ENCODE results near the gene SMG6.

Gene SMG6

GRCh38 chr17:2047590-2047989 lies 256.0 kb downstream of the SMG6 start:
- DNase-seq (ENCODE audit: low spot score) = no peak

DNA sequence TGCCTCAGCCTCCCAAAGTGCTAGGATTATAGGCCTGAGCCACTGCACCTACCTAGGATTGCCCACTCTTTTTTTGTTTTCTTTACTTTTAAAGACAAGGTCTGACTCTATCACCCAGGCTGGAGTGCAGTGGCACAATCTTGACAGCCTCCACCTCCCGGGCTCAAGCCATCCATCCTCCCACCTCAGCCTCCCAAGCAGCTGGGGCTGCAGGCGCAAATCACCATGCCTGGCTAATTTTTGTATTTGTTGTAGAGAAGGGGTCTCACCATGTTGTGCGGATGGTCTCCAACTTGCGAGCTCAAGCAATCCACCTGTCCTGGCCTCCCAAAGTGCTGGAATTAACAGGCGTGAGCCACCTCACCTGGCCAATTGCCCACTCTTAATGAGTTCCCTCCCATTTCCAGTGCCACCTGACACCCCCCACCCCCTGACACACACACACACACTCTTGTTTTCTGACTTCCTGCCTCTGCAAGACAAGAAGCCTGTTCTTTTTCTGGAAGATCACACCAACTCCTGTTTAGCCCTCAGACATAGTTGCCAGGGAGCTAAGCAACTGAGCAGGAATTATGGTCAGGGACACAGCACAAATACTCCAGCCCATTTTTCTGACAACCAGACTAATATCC lies 259.2 kb downstream of the SMG6 start:
- DNase-seq (ENCODE audit: low spot score) = no peak

DNA sequence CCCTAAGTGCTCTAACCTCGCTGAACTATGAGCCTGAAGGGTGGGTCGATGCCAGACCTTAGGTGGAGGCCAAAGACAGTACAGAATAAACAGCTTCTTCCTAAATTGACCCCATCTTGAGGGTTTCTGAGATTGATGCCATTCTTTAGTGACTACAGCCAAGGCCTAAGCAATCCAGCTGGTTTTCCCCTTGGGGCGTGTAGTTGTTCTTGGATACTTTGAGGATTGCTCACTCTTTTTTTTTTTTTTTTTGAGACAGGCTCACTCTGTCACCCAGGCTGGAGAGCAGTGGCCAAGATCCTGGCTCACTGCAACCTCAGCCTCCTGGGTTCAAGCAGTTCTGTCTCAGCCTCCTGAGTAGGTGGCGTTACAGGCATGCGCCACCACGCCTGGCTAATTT lies 259.8 kb downstream of the SMG6 start:
- no peak for DNase-seq (ENCODE audit: low spot score)

DNA sequence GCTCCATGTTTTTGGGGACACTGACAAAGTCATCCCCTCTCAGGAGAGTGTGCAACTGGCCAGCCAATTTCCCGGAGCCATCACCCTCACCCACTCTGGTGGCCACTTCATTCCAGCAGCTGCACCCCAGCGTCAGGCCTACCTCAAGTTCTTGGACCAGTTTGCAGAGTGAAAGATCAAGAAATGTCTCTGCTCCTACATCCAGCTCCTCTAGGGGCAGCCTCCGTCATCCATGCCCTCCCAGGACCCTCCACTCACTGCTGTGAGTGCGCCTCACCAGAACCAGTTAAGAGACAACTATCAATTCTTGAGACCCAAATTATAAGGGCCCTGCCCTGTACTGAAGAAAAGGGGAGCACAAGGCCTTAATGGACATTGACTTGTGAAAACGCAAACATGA lies 260.7 kb downstream of the SMG6 start:
- DNase-seq (ENCODE audit: low spot score) = no peak

DNA sequence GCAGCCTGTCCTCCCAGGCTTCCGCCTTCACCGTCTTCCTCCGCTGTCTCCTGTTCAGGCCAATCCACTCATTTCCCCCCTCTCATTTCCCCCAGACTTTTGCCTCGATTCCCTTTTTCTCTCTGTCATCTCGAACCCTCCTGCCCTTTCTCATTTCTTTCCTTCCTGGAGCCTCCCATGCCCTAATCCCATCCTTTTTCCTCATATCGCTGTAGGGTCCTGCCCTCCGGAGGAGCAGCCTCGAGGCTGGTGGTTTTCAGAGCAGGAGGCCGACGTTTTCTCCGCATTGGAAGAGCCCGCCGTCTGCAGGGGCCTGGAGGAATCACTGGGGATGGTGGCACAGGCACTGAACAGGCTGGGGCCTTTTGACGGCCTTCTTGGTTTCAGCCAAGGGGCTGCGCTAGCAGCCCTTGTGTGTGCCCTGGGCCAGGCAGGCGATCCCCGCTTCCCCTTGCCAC lies 261.2 kb downstream of the SMG6 start:
- DNase-seq (ENCODE audit: low spot score) = no peak

DNA sequence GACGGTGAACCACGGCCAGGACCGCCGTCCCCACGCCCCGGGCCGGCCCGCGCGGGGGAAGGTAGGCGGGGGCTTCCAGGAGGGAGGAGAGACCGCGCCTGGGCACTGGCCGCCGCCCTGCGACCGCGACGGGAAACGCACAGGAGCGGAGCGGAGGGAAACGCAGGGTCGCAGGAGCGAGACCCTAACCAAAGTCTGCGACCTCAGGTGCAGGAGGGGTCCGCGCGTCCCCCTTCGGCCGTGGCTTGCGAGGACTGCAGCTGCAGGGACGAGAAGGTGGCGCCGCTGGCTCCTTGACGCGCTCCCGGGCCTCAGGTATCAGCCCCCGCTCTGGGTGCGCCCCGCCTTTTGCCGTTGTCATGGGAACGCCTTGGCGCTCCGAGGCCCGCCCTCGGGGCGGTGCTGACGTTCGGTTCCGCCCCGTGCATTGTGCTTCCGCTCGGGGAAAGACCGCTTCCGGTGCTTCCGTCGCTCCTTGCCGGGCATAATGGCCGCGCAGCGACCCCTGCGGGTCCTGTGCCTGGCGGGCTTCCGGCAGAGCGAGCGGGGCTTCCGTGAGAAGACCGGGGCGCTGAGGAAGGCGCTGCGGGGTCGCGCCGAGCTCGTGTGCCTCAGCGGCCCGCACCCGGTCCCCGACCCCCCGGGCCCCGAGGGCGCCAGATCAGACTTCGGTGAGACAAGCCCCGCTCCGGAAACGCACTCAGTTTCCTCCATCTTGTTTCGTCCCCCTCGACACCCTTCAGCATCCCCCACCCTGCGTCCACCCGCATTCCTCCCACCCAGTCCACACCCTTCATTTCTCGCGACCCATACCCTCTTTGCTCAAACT lies 261.8 kb downstream of the SMG6 start, which contains the start of gene OVCA2:
Gene OVCA2, plus strand, starts transcription at position 462 of the 829 bp plus-strand sequence. Its CDS starts 26 bp downstream, at position 488.
- peak; percentile 90 for DNase-seq (ENCODE audit: low spot score)

- no peak for DNase-seq (ENCODE audit: low spot score)
These were observed 262.5 kb downstream of the SMG6 start for GRCh38 chr17:2040942-2041560.

DNA sequence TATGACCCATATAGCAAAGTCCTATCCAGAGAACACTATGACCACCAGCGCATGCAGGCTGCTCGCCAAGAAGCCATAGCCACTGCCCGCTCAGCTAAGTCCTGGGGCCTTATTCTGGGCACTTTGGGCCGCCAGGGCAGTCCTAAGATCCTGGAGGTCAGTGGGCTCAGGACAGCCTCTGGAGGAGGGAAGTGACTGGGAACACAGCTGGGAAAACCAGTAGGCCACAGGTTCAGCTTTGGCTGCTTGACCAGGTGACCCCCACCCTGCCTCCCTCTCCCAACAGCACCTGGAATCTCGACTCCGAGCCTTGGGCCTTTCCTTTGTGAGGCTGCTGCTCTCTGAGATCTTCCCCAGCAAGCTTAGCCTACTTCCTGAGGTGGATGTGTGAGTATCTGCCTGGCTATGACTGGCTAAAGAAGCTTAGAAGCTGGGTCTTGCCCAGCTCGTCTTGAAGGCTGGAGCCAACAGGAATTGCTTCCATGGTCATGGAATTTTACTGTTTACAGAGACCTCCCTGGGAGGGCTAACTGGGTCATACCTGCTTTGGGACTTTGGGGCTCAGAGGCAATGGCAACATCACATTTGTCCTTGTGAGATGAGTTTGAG lies 263.3 kb downstream of the SMG6 start:
- no peak for DNase-seq (ENCODE audit: low spot score)

- no peak for DNase-seq (ENCODE audit: low spot score)
These were observed 266.4 kb downstream of the SMG6 start for GRCh38 chr17:2037155-2037554.

- no peak for DNase-seq (ENCODE audit: low spot score)
These were observed 267.8 kb downstream of the SMG6 start for GRCh38 chr17:2035541-2036488.

GRCh38 chr17:2034806-2035540 lies 268.6 kb downstream of the SMG6 start:
- no peak for DNase-seq (ENCODE audit: low spot score)

DNA sequence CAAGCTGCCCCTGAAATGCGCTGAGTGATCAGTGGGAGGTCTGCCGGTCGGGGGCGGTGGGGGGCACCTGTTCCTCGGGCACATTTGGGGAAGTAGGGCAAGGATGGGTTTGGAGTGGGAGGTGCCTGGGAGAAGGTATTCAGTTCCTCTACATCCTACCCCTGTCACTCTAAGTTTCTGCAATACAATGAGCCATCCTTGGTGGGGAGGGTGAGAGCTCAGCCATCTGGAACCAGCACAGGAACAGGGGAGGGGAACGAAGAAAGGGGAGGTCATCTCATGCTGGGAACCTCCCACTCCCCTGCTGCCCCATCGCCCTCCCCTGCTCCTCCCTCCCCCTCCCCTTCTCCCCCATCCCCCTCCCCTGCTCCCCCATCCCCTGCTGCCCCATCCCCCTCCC lies 269.4 kb downstream of the SMG6 start:
- DNase-seq (ENCODE audit: low spot score) = no peak

GRCh38 chr17:2033153-2033552 lies 270.4 kb downstream of the SMG6 start:
- no peak for DNase-seq (ENCODE audit: low spot score)

DNA sequence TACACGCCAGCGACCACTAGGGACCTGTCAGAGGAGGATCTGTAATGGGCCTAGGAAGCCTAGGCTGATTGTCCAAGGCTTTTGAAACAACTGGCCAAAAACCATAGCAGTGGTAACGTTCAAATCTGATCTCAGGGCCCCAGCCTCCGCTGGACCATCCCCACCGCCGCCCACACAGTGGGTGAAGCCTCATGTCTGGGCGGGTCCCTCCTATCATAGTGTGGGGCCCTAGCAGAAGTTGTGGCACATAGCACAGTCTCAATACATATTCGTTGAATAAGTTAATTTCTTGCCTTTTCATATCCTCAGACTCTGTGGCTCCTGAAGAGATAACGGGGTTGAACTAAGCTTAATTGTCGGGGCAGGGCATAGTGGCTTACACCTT lies 272.8 kb downstream of the SMG6 start:
- DNase-seq (ENCODE audit: low spot score) = no peak

DNA sequence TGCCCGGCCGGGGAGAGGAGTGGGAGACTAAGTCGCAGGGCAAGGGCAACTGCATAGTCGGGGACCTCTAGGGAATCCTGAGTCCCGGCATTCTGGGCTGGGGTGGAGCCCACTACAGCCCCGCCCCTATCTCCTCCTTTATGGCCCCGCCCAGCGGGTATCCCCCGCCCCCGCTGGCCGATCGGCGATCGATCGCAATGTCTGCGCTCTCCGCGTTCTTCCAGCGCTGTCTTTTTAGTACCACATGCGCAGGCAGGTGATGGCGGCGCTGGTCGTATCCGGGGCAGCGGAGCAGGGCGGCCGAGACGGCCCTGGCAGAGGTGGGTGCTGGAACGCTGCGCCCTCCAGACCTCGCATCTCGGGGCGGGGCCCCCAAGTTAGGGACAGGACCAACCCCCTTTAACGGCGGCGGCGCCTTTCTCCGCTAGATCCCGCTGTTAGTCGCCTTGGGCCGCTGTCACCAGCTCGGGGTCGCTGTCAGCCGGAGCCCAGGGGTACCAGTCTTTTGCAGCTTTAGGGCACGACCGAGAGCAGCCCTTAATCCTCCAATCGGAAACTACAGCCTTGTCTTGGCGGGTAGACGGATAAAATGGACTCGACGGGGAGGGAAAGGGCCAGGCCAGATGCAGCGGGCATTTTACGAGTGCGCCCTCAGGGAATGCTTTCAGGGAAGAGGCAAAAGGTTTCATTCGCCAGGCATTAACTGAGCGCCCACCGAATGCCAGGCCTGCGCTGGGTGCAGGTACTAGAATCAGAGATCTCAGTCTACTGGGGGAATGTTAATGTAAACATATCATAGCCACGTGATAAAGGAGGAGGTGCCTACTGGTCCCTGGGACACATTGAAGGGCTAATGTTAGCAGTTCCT lies 273.4 kb downstream of the SMG6 start, which contains the start of gene DPH1:
Gene DPH1, plus strand, starts transcription at position 243 of the 868 bp plus-strand sequence. Its CDS starts 17 bp downstream, at position 260.
- peak; percentile 74 for DNase-seq (ENCODE audit: low spot score)

- no peak for DNase-seq (ENCODE audit: low spot score)
These were observed 274.8 kb downstream of the SMG6 start for GRCh38 chr17:2028737-2029136.

GRCh38 chr17:2028234-2028614 lies 275.4 kb downstream of the SMG6 start:
- DNase-seq (ENCODE audit: low spot score) = no peak

DNA sequence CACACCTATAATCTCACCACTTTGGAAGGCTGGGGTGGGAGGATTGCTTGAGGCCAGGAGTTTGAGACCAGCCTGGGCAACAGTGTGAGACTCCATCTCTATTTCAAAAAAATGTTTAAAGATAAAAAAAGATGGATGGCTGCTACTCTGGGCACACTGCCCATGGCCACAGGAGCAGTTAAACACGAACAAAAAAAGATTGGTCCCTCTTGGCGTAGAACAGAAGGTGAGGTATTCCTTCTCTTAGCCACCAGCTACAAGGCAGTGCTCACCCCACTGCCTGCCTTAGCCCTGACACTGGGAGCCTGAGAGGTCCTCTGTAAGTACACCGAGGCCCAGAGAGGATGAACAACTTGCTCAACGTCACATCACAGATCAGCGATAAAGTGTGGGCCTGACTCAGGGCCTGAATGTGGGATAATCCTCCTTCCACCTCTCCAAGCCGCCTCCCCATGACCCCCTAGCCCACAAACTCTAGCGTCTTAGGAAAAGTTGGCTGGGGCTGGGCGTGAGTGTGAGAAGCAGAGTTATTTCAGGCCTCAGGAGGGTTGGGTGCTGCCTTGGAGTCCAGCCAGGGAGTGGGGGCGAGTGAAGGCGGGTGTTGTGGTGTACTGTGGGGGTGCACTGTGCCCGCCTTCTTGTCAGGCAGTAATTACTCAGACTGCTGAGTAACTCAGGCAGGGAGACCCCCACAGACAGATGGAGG lies 275.9 kb downstream of the SMG6 start:
- no peak for DNase-seq (ENCODE audit: low spot score)

Data from pons (tissue), 1 donor.